Measurements from ENCODE around the gene ADAMTS17.

ADAMTS17 gene

DNA sequence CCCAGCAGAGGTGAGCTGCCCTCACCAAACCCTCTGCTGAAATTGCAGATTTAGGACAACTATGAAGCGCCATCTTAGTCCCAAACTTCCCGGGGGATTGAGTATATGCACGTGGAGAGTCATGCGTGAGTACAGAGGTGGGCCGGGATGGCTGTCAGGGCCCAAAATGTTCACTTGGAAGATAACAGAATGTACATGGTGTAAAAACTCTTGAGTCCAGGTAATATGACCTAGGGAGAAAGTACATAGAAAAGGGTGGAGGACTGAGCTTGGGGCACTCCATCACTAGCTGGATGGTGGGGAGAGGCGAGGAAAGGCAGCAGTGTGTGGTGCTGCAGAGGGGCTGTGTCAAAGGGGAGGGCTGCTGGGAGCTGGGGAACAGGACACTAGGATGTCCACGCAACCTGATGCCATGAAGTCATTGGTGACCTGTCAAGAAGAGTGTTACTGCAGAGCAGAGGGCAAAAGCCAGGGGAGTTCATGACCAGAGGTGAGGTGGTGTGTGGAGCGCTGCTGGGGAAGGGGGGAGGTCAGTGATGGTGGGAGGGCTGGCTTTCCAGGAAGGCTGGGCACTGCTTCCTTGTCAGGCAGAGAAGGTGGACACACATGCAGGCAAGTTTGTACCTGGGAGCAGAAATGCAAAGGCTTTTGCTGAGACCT, 372.4 kb downstream of the ADAMTS17 start:
- peaks cover 4% of the 10 kb centered on the region for H3K4me1 ChIP-seq (ENCODE audit: insufficient read depth, insufficient read length)
- no peak overlapping the region for H3K9ac ChIP-seq (ENCODE audit: insufficient read length, low read depth)
- H3K9me3 ChIP-seq (ENCODE audit: insufficient read depth, low read length): no peaks in the 10 kb centered on the region
- TF ChIP-seq SUZ12 (IDR thresholded peaks at IDR 0.05; ENCODE audit: extremely low read depth, insufficient read depth, insufficient read length): no peak
- no peak for TF ChIP-seq YY1 (IDR thresholded peaks at IDR 0.05; ENCODE audit: insufficient read depth, insufficient read length)
- TF ChIP-seq ZNF274 (IDR thresholded peaks at IDR 0.05; ENCODE audit: low read depth, low read length): no peak
- no peak for DNase-seq (ENCODE audit: low read depth, low spot score)
- no peaks in the 10 kb centered on the region for H3K27me3 ChIP-seq (ENCODE audit: insufficient read depth, insufficient read length)
- no peak overlapping the region for H3K4me3 ChIP-seq (ENCODE audit: insufficient read length, low read depth)
- no peaks in the 10 kb centered on the region for H3K36me3 ChIP-seq (ENCODE audit: insufficient read depth, insufficient read length, low read length)

DNA sequence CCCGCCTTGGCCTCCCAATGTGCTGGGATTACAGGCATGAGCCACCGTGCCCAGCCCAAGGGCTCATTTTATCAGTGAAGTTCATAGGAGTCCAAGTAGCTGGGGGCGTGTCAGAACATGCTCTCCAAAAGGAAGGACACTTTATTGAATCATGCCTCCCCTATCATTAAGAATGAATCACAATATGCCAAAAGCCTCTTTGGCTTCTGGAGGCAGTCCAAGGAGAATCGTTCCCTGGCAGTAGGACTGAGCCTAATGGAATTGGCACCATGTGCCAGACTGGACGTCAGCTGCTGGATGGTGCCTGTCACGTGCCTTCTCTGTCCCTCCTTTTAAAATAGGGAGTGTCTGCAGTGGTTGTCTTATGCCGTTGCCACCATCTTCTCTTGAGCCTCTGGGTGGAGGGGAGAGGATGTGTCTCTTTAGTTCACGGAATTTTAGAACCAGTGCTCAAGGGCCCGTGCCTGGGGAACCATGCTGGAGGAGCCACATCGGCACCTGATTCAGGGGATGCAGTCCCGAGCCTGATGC, 373.9 kb downstream of the ADAMTS17 start:
- DNase-seq (ENCODE audit: low read depth, low spot score): no peak
- no peak for TF ChIP-seq ZNF274 (IDR thresholded peaks at IDR 0.05; ENCODE audit: low read depth, low read length)
- no peak for TF ChIP-seq YY1 (IDR thresholded peaks at IDR 0.05; ENCODE audit: insufficient read depth, insufficient read length)
- no peak for TF ChIP-seq SUZ12 (IDR thresholded peaks at IDR 0.05; ENCODE audit: extremely low read depth, insufficient read depth, insufficient read length)
- no peak overlapping the region for H3K4me3 ChIP-seq (ENCODE audit: insufficient read length, low read depth)
- no peaks in the 10 kb centered on the region for H3K27me3 ChIP-seq (ENCODE audit: insufficient read depth, insufficient read length)
- H3K36me3 ChIP-seq (ENCODE audit: insufficient read depth, insufficient read length, low read length): no peaks in the 10 kb centered on the region
- peaks cover 6% of the 10 kb centered on the region; the same call in 1 of the 2 replicates for H3K9me3 ChIP-seq (ENCODE audit: insufficient read depth, low read length)
- H3K9ac ChIP-seq (ENCODE audit: insufficient read length, low read depth): no peak overlapping the region
- peaks cover 4% of the 10 kb centered on the region for H3K4me1 ChIP-seq (ENCODE audit: insufficient read depth, insufficient read length)

DNA sequence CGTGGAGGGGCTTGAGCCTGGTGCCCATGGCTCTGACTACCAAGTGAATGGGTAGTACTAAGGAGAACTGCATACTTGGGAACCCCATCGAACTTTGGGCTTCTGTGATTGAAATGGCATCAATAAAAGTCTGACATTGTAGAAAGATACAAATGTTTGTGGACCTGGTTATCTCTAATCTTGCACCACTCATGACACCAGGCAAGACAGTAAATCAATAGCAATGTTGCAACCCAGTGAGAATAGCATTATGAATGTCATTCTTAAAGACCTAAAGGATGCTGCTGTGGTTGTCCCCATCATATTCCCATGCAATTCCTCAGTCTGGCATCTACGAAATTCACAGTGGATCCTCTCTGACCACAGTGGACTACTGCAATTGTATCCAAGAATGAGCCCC, 375.0 kb downstream of the ADAMTS17 start:
- peaks cover 4% of the 10 kb centered on the region for H3K4me1 ChIP-seq (ENCODE audit: insufficient read depth, insufficient read length)
- no peaks in the 10 kb centered on the region for H3K27me3 ChIP-seq (ENCODE audit: insufficient read depth, insufficient read length)
- DNase-seq (ENCODE audit: low read depth, low spot score): no peak
- peaks cover 15% of the 10 kb centered on the region; the same call in 1 of the 2 replicates for H3K9me3 ChIP-seq (ENCODE audit: insufficient read depth, low read length)
- no peaks in the 10 kb centered on the region for H3K36me3 ChIP-seq (ENCODE audit: insufficient read depth, insufficient read length, low read length)
- H3K4me3 ChIP-seq (ENCODE audit: insufficient read length, low read depth): no peak overlapping the region
- TF ChIP-seq ZNF274 (IDR thresholded peaks at IDR 0.05; ENCODE audit: low read depth, low read length): no peak
- no peak for TF ChIP-seq SUZ12 (IDR thresholded peaks at IDR 0.05; ENCODE audit: extremely low read depth, insufficient read depth, insufficient read length)
- TF ChIP-seq YY1 (IDR thresholded peaks at IDR 0.05; ENCODE audit: insufficient read depth, insufficient read length): no peak
- H3K9ac ChIP-seq (ENCODE audit: insufficient read length, low read depth): no peak overlapping the region

DNA sequence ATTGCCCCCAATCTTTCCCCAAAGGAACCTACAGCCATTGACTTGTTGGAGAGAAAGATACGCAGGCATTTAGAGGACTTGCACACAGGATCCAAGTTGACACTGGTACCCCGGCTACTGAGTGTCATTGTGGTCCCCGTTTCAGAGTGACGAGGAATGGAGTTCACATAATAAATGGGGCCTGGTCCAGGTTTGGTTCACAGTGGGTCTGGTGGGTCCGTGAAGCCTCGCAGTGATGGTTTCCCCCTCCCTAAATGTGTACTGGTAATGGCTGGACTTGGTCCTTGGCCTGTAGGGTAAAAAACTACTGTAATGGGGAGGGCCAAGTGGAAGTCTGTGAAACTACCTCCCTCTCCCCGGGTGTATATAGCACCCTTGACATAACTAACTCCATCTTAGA, 376.4 kb downstream of the ADAMTS17 start:
- H3K4me3 ChIP-seq (ENCODE audit: insufficient read length, low read depth): no peak overlapping the region
- no peak for TF ChIP-seq SUZ12 (IDR thresholded peaks at IDR 0.05; ENCODE audit: extremely low read depth, insufficient read depth, insufficient read length)
- DNase-seq (ENCODE audit: low read depth, low spot score): no peak

DNA sequence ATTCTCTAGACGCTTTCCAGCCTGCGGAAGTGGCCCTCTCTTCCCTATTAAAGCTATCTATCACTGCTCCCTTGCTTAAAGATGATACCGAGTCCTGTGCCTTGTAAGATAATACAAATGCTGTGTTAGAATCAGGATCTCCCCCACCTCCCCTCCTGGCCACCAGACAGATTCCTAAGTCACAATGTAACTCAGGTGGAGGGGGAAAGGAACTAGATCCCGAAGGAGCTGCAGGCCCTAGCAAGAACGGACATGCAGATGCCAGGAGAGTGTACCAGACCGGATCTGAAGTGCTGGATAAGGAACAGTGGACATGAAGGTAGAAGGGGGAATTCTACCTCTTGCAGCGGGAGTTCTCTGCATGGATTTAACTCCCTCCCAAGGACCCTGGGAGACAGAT, 377.8 kb downstream of the ADAMTS17 start:
- no peak for DNase-seq (ENCODE audit: low read depth, low spot score)
- H3K36me3 ChIP-seq (ENCODE audit: insufficient read depth, insufficient read length, low read length): no peaks in the 10 kb centered on the region
- no peak overlapping the region for H3K4me3 ChIP-seq (ENCODE audit: insufficient read length, low read depth)
- H3K27me3 ChIP-seq (ENCODE audit: insufficient read depth, insufficient read length): no peaks in the 10 kb centered on the region
- peaks cover 15% of the 10 kb centered on the region; the same call in 1 of the 2 replicates for H3K9me3 ChIP-seq (ENCODE audit: insufficient read depth, low read length)
- H3K4me1 ChIP-seq (ENCODE audit: insufficient read depth, insufficient read length): no peaks in the 10 kb centered on the region
- H3K9ac ChIP-seq (ENCODE audit: insufficient read length, low read depth): no peak overlapping the region
- no peak for TF ChIP-seq YY1 (IDR thresholded peaks at IDR 0.05; ENCODE audit: insufficient read depth, insufficient read length)
- TF ChIP-seq SUZ12 (IDR thresholded peaks at IDR 0.05; ENCODE audit: extremely low read depth, insufficient read depth, insufficient read length): no peak
- TF ChIP-seq ZNF274 (IDR thresholded peaks at IDR 0.05; ENCODE audit: low read depth, low read length): no peak

More for the DNA sequence above, 376.4 kb downstream of the ADAMTS17 start:
- H3K36me3 ChIP-seq (ENCODE audit: insufficient read depth, insufficient read length, low read length): no peaks in the 10 kb centered on the region
- H3K9ac ChIP-seq (ENCODE audit: insufficient read length, low read depth): no peak overlapping the region
- no peaks in the 10 kb centered on the region for H3K4me1 ChIP-seq (ENCODE audit: insufficient read depth, insufficient read length)
- peaks cover 15% of the 10 kb centered on the region; the same call in 1 of the 2 replicates for H3K9me3 ChIP-seq (ENCODE audit: insufficient read depth, low read length)
- no peaks in the 10 kb centered on the region for H3K27me3 ChIP-seq (ENCODE audit: insufficient read depth, insufficient read length)

DNA sequence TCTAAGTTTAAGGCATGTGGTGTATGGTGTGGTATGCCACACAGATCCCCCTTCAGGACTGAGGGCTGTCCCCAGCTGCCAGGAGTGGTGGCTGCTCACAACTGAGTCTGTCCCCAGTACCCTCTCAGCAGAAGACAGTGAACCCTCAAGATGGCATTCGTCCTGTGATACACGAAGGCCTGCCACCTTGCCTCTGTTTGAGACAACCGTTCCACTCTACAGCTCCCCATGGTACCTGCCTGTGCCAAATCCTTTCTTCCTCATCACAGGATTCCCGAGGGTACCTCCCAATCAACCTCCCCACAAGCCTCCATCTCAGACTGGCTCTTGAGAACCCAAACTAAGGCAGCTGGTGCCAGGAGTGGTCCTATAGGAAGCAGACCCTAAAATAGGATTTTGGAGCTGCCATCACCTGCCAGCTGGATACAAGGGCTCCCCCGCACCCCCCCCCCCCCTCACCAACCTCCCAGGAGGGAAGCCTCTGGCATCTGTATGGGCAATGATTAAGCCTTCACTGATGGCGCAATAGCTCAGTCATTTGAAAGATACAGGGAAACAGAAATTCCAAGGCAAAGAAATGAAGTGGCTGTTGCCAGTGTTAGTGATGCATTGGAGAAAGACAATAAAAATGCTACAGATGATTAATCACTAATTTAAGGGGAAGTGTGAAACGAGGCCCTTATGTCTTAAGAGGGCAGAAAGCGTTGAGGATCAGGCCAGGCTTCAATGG, 378.5 kb downstream of the ADAMTS17 start:
- Histone ChIP-seq H3K4me1 (ENCODE audit: insufficient read depth, insufficient read length) (no peaks in the 10 kb centered on the region), H3K4me3 (ENCODE audit: insufficient read length, low read depth) (no peak overlapping the region), H3K9ac (ENCODE audit: insufficient read length, low read depth) (no peak overlapping the region), H3K36me3 (ENCODE audit: insufficient read depth, insufficient read length, low read length) (no peaks in the 10 kb centered on the region), H3K9me3 (ENCODE audit: insufficient read depth, low read length) (peaks cover 15% of the 10 kb centered on the region; the same call in 1 of the 2 replicates), H3K27me3 (ENCODE audit: insufficient read depth, insufficient read length) (no peaks in the 10 kb centered on the region)
- TF ChIP-seq ZNF274 (IDR thresholded peaks at IDR 0.05; ENCODE audit: low read depth, low read length): no peak
- no peak for TF ChIP-seq YY1 (IDR thresholded peaks at IDR 0.05; ENCODE audit: insufficient read depth, insufficient read length)
- no peak for TF ChIP-seq SUZ12 (IDR thresholded peaks at IDR 0.05; ENCODE audit: extremely low read depth, insufficient read depth, insufficient read length)
- DNase-seq (ENCODE audit: low read depth, low spot score): no peak

DNA sequence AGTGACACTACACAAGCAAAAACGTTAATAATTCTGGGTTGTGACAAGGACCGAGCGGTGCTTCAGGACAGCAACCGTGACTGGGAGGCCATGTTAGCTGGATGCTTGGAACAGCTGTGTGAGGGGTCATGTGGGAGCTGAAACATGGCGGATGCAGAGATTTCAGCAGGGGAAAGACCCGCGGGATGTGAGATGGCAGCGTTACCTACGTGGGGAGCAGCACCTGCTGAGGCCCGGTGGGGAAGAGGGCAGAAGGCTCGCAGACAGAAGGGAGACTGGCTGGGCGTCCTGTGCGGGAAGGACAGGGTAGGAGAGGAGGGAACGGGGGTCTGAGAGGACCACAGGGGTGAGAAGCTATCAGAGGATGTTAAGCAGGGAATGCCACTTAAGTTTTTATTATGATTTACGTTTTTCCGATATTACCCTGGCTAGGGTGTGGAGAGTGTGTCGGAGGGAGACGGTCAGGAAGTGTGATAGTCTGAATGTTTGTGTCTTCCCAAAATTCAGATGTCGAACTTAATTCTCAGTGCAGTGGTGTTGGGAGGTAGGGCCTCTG, 379.7 kb downstream of the ADAMTS17 start:
- no peak for DNase-seq (ENCODE audit: low read depth, low spot score)
- Histone ChIP-seq H3K4me3 (ENCODE audit: insufficient read length, low read depth) (no peak overlapping the region), H3K4me1 (ENCODE audit: insufficient read depth, insufficient read length) (no peaks in the 10 kb centered on the region), H3K36me3 (ENCODE audit: insufficient read depth, insufficient read length, low read length) (no peaks in the 10 kb centered on the region), H3K27me3 (ENCODE audit: insufficient read depth, insufficient read length) (no peaks in the 10 kb centered on the region), H3K9me3 (ENCODE audit: insufficient read depth, low read length) (peaks cover 15% of the 10 kb centered on the region; the same call in 1 of the 2 replicates), H3K9ac (ENCODE audit: insufficient read length, low read depth) (no peak overlapping the region)
- no peak for TF ChIP-seq ZNF274 (IDR thresholded peaks at IDR 0.05; ENCODE audit: low read depth, low read length)
- TF ChIP-seq SUZ12 (IDR thresholded peaks at IDR 0.05; ENCODE audit: extremely low read depth, insufficient read depth, insufficient read length): no peak
- no peak for TF ChIP-seq YY1 (IDR thresholded peaks at IDR 0.05; ENCODE audit: insufficient read depth, insufficient read length)
